Germinal center (tissue), 1 donor: ENCODE measurements around the gene CDRT15L2.
"Not testable (repeated sequence)": the region's sequence is repeated elsewhere in the genome, so short reads cannot be mapped to it uniquely, and the experiment has no call there.

Experiments used
- DNase-seq: peaks from one replicate; pipeline ENCODE4 v3.0.0; 2012; ENCODE audit warnings: mixed read lengths, low spot score

The CDRT15L2 gene

DNA sequence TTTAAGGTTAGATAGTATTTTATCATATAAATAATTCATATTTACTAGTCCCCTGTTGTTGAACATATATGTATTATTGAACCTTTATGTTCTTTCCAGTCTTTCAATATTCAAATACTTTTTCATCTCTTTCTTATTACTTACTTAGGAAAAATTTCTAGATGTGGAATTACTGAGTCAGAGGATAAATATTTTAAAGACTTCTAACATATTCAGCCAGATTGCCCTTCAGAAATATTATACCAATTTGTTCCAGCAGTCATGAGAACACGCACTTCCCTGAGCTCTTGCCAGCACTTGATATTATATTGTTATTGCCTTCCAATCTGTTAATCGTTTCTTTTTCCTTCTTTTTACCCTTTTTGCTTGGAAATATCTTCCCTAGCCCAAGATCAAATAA is 4.5 kb upstream of the CDRT15L2 start:
- DNase-seq, result not testable (repeated sequence)

DNA sequence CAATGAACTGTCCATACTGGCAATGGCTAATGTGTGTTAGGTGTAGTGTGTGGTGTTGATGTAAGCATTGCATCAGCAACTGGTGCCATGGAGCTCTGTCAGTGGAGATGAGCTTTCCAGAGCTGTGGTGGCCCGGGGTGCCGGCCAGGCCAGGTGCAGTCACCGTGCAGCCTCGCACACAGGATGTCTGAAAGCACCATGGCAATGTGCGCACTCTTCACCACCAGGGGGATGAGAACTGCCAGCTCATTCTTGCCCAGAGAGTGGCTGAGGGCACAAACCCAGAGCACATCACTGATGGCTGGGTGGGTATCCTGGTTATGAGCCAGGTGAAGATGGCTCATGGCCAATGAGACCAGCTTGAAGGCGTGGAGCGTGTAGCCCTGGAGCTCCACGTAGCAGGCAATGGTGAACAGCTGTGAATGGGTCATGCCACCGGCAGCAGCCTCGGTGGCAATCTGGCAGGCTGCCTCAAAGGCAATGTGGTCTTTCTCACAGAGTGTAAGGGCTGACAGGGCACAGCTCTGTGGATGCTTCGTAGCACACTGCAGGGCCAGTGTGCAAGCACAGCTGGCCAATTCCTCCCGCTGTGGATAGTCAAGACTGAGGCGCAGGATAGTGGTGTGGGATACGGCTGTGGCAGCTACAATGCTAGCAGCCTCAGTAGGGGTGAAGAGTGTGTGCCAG is 4.5 kb downstream of the CDRT15L2 start:
- DNase-seq, result not testable (repeated sequence)

DNA sequence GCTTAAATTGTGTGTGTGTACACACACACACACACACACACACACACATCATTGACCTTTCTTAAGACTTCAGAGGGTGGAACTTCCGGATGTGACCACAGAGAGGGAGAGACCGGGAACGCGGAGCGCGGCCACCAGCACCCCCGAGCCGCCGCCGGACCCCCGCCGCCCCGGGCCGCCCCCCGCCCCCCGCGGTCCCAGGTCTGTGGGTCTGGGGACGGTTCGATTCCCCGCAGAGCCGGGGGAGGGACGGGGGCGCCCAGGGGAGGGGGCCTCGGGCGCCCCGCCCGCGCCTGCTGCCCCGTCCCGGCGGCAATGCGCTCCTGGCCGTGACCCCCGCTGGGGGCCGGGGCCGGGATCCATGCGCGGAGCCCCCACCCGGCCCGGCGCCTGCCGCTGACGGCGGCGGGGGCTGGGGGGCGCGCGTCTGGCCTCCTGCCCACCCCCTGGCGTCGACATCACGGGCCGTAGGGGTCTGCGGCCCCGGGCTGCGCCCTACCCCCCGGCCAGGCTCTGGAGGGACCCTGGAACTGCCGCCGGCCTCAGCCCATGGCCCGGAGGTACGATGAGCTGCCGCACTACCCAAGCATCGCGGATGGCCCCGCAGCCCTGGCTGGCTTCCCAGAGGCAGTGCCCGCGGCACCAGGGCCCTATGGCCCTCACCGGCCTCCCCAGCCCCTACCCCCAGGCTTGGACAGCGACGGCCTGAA is 9.4 kb downstream of the CDRT15L2 start:
- DNase-seq, result not testable (repeated sequence)

DNA sequence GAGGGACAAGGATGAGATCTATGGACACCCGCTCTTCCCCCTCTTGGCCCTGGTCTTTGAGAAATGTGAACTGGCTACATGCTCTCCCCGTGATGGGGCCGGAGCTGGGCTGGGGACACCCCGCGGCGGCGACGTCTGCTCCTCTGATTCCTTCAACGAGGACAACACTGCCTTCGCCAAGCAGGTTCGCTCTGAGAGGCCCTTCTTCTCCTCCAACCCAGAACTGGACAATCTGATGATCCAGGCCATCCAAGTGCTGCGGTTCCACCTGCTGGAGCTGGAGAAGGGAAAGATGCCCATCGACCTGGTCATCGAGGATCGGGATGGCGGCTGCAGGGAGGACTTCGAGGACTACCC is 9.9 kb downstream of the CDRT15L2 start:
- not testable (repeated sequence) for DNase-seq

DNA sequence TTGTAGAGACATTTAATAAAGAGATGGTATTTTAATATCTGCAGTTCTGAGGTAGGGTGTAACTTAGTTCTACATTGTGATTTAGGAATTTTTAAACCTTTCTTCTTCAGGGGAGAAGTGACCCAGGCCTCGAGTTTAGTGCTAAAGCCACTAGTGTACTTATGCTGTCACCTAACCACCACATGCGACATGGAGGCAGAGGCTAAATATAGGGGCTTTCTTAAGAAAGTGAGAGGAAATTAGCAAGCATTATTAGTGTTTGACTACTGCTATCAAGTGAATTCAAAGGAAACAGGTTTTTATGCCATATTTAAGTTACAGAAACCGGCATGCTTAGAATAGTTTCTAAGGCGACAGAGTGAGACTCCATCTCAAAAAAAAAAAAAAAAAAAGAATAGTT is 11.5 kb downstream of the CDRT15L2 start:
- not testable (repeated sequence) for DNase-seq

DNA sequence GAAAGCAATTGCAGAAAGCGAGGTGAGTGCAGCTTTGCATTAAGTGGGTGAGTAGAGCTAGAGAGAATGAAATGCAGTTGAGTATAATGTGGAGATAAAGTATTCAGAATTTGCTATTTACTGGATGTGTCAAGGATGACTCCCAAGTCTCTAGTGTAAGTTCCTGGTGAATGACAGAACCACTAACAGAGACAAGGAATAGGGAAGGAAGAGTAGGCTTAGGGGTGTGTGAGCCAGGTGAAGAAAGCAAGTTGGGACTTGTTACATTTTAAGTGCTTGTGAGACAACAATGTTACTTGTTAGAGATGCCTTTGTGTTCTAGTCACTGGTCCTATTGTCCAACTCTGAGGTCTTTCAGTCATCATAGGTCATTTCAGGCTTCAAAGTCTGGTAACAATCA is 26.0 kb downstream of the CDRT15L2 start:
- not testable (repeated sequence) for DNase-seq

DNA sequence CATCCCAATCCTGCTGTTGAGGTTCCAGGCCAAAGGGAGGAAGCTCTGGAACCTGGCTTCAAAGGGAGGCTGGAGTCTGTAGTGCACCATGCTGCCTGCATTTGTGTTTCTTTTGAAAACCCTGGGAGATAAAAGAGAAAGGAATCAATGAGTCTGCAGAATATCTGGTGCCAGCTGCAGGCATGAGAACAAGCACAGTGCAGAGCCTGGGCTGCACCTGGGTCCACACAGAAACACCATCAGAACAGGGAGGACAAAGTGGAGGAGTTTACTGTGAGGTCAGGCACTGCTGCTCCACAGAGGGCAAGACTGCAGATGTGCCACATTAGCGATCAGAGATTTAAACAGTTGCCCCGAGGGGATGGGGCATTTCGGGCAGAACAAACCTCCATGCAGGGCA is 30.0 kb downstream of the CDRT15L2 start:
- DNase-seq, result not testable (repeated sequence)

DNA sequence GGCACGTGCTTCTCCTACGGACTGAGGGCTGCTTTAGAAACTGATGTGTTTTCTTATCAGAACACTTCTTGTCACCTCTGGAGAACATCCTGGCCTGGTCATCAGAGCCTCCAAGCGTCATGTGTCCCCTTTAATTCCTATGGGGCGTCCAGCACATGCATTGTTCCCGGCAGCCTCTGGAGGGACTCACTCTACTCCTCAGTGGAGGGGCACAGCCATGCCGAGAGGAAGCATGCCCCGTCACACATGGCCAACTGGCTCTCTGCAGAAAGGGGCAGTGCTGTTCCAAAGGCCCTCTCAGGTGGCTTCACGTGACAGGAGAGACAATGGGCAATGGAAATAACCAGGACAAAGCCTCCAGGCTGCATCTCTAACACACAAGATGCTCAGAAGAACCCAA is 31.8 kb downstream of the CDRT15L2 start:
- DNase-seq, result no peak

DNA sequence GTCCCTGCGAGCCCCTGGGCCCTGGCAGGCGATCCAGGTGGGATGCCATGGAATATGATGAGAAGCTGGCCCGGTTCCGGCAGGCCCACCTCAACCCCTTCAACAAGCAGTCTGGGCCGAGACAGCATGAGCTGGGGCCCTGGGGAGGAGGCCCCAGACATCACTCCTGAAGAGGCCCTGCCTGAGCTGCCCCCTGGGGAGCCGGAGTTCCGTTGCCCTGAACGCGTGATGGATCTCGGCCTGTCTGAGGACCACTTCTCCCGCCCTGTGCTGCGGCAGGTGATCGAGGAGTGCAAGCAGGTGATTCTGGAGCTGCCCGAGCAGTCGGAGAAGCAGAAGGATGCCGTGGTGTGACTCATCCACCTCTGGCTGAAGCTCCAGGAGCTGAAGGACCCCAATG is 33.1 kb downstream of the CDRT15L2 start:
- no peak for DNase-seq

DNA sequence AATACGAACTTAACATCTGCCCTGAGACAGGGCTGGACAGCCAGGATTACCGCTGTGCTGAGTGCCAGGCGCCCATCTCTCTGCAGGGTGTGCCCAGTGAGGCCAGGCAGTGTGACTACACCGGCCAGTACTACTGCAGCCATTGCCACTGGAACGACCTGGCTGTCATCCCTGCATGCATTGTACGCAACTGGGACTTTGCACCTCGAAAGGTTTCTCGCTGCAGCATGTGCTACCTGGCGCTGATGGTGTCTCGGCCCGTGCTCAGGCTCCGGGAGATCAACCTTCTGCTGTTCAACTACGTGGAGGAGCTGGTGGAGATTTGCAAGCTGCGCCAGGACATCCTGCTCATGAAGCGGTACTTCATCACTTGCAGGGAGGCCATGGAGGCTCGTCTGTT is 33.7 kb downstream of the CDRT15L2 start:
- no peak for DNase-seq

DNA sequence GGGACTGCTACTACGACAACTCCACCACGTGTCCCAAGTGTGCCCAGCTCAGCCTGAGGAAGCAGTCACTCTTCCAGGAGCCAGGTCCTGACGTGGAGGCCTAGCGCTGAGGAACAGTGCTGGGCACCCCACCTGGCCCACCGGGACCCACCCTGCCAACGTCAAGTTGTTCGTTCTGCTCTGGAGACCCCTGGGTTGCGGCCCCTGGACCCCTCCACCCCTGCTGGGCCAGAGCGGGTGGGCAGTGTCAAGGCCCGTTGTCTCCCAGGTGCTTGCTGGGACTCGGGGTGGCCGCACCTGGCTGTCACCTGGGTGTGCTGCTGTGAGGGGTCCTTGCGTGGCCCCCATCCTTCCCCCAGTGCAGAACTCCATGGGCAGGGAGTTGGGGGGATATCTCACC is 34.4 kb downstream of the CDRT15L2 start:
- DNase-seq, result no peak

DNA sequence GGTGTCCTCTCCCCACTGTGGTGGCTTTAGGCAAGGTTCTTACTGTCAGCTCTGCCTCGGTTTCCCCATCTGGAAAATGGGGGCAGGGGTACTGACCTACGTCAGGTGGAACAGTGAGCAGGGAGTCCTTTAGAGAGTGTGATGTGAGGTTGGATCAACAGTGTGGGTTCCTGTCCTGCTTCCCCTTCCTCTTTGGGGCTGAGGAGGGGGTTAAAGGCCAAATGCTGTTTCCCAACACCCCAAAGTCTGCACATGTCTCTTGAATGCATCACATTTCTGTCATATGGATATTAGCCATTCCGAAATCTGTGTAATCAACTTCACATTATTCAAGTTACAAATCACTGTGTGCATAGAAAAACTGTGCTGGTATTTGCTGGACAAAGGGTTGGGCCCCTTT is 35.9 kb downstream of the CDRT15L2 start:
- not testable (repeated sequence) for DNase-seq
